Urinary bladder (tissue), 4 donors: Measurements from ENCODE around the gene DZANK1. TPM values are rescaled to one million over a fixed set of nuclear protein-coding genes. Genes with fewer than 3 reads are reported as not detected.
"Not testable (repeated sequence)": the region's sequence is repeated elsewhere in the genome, so short reads cannot be mapped to it uniquely, and the experiment has no call there.

Source experiments
- DNase-seq: peaks from one replicate; pipeline ENCODE4 v3.0.0-alpha.2; 2015; ENCODE audit errors: extremely low spot score
- H3K27ac ChIP-seq: one replicate; pipeline ENCODE4 v1.5.1; 2013; ENCODE audit warnings: low read depth, mild to moderate bottlenecking, moderate library complexity
- H3K36me3 ChIP-seq: one replicate; pipeline ENCODE4 v1.6.1; 2013; ENCODE audit warnings: mild to moderate bottlenecking, moderate library complexity; ENCODE audit not compliant: insufficient read depth
- H3K4me1 ChIP-seq: one replicate; pipeline ENCODE4 v1.6.1; 2013; ENCODE audit warnings: mild to moderate bottlenecking, moderate library complexity; ENCODE audit not compliant: insufficient read depth
- H3K4me3 ChIP-seq: one replicate; pipeline ENCODE4 v1.5.1; 2013; ENCODE audit warnings: low read depth, low read length
- WGBS: extraction: QIAGEN DNeasy Blood & Tissue Kit; methylation state at CpG from one replicate; pipeline ENCODE4 v1.1.7; 2013; 5-methylcytosine and 5-hydroxymethylcytosine counted together
- polyA plus RNA-seq: library from polyadenylated mRNA; stranded (reverse); fragments of 200-250 nt; gene quantifications from one replicate; pipeline ENCODE4 v1.2.3, GENCODE V29; 2013
- total RNA-seq: library from RNA; depleted of rRNA; stranded (reverse); fragments of >200 nt; gene quantifications from one replicate; pipeline ENCODE4 v1.2.3, GENCODE V29; 2014
- donor health status: healthy with polysubstance abuse.
- donor health status: healthy.

Gene DZANK1
- total and polyA plus RNA-seq, 2 donors, result 1.7 to 3.1 TPM

DNA sequence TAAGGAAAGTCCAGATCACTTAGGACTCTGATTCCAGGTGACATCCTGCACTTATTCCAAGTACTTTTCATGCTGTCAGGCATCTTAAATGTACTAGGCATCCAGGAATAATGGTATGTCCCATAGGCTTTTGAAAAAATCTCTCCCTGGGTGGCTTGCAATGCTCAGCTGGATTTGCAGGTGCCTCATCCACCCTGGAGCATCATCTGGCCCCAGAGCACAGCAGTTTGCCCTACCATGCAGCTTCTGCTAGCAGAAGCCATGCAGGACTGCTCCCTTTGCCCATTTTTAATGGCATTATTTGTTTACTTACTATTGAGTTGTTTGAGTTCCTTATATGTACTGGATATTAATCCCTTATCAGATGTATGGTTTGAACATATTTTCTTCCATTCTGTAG, 45.2 kb downstream of the DZANK1 start:
- no peak overlapping the region for H3K27ac ChIP-seq
- H3K4me3 ChIP-seq, result no peak overlapping the region
- no peaks in the 10 kb centered on the region for H3K4me1 ChIP-seq
- no peak for DNase-seq
- H3K36me3 ChIP-seq, result no peaks in the 10 kb centered on the region

GRCh38 chr20:18416486-18416885, 50.3 kb downstream of the DZANK1 start:
- WGBS, result 76% methylated on average over 5 of the region's 5 CpGs
- H3K27ac ChIP-seq, result no peak overlapping the region
- H3K4me3 ChIP-seq, result no peak overlapping the region
- no peaks in the 10 kb centered on the region for H3K4me1 ChIP-seq
- DNase-seq, result no peak
- no peaks in the 10 kb centered on the region for H3K36me3 ChIP-seq

DNA sequence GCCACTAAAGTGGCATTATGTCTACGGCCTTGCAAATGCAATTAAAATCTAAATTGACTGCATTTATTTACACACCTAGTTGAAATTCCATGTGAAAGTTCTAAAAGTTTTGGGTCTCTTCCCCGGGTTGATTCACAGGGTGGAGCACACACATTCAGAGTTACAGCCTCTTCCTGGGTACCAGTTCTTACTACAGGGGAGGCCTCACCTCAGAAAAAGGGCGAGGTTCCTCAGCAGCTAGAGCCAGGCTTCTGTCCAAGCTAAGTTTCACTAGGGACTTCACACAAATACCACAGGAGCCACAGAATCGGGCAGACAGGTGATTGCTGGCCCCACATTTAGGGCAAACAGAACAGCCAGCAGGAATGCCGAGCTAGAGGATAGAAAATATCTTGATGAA, 52.7 kb downstream of the DZANK1 start:
- WGBS, result 76% methylated on average over 5 of the region's 5 CpGs
- Histone ChIP-seq H3K4me3 (no peak overlapping the region), H3K36me3 (no peaks in the 10 kb centered on the region), H3K27ac (no peak overlapping the region), H3K4me1 (no peaks in the 10 kb centered on the region)
- no peak for DNase-seq

DNA sequence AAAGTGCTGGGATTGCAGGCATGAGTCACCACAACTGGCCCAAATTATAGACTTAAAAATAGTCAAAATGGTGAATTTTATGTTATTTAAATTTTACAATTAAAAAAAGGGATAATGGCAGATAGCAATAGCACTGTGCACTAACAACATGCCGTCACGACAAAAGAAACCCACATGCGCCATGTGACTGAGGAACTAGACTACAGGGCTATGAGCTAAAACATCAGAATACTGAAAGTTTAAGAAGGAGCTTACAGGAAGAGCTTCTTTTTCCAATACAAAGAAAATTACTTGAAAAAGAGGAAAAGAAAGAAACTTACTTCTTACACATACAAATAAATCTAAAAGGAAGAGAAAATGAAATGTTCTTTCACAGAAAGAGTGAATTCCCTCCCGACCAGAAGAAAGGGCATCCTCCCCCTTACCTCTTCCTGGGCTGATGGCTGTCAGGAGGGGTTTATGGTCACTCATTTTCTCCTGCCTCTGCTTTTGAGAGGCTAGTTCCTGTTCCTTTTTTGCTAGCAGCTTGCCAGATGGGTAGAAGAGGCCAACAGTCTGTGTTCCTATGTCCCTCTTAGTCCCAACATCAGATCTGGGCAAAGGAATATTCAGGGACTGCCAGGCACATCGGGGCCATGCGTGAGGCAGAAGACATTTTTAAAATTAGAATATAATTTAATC, 54.5 kb downstream of the DZANK1 start:
- Histone ChIP-seq H3K27ac (no peak overlapping the region), H3K4me1 (no peaks in the 10 kb centered on the region), H3K4me3 (no peak overlapping the region), H3K36me3 (no peaks in the 10 kb centered on the region)
- WGBS, result 80% methylated on average over 6 of the region's 6 CpGs
- no peak for DNase-seq

- no peak overlapping the region for H3K4me3 ChIP-seq
- H3K36me3 ChIP-seq, result no peaks in the 10 kb centered on the region
- H3K4me1 ChIP-seq, result no peaks in the 10 kb centered on the region
- DNase-seq, result no peak
- no peak overlapping the region for H3K27ac ChIP-seq
- 89% methylated on average over 8 of the region's 8 CpGs for WGBS
Observed at GRCh38 chr20:18405826-18406225, 61.0 kb downstream of the DZANK1 start.

GRCh38 chr20:18404172-18404571, 62.7 kb downstream of the DZANK1 start:
- no peak for DNase-seq
- H3K4me3 ChIP-seq, result no peak overlapping the region
- H3K4me1 ChIP-seq, result no peaks in the 10 kb centered on the region
- 84% methylated on average over 2 of the region's 2 CpGs for WGBS
- H3K27ac ChIP-seq, result no peak overlapping the region
- no peaks in the 10 kb centered on the region for H3K36me3 ChIP-seq

DNA sequence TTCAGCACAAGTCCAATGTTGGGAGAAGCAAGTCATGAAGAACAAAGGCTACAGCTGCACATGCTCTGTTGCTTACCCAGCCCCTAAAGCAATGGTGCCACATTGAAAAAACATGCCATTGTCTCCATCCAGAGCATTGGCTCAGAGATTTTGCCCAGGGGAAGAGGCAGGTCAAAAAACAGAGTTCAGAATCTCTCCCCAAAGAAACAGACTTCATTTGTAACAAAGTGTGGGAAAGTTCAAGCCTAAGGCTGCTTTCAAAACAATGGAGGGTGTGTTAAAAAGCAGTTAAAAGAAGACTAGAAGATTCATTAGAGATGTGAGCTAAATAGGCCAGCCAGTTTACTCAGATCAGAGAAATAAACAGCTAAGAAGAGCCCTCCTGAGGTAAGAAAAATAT, 63.6 kb downstream of the DZANK1 start:
- H3K27ac ChIP-seq, result no peak overlapping the region
- no peaks in the 10 kb centered on the region for H3K36me3 ChIP-seq
- no peak overlapping the region for H3K4me3 ChIP-seq
- DNase-seq, result no peak
- H3K4me1 ChIP-seq, result no peaks in the 10 kb centered on the region

- Histone ChIP-seq H3K27ac (no peak overlapping the region), H3K4me1 (peaks cover 2% of the 10 kb centered on the region), H3K36me3 (no peaks in the 10 kb centered on the region), H3K4me3 (no peak overlapping the region)
- no peak for DNase-seq
- 97% methylated on average over 3 of the region's 3 CpGs for WGBS
Observed at GRCh38 chr20:18401305-18401704, 65.5 kb downstream of the DZANK1 start.

DNA sequence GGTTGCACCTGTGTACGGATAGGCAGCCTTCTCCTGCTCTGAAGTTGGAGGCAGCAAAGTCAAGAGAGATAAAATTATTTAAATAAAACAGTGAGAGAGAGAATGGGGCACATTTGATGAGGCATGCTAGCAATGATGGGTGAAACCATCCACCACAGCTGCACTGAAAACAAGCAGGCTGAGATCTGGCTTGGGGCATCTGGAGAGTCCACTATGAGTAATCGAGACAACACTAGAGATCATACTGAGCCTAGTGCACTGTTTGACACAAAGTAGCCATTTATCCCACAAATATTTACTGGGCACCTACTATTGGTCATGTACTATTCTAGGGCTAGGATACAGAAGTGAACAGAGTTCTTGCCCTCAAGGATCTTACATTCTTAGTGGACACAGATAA, 66.4 kb downstream of the DZANK1 start:
- Histone ChIP-seq H3K36me3 (no peaks in the 10 kb centered on the region), H3K4me3 (no peak overlapping the region), H3K27ac (no peak overlapping the region), H3K4me1 (peaks cover 2% of the 10 kb centered on the region)
- no peak for DNase-seq
- WGBS, result 95% methylated on average over 2 of the region's 2 CpGs

DNA sequence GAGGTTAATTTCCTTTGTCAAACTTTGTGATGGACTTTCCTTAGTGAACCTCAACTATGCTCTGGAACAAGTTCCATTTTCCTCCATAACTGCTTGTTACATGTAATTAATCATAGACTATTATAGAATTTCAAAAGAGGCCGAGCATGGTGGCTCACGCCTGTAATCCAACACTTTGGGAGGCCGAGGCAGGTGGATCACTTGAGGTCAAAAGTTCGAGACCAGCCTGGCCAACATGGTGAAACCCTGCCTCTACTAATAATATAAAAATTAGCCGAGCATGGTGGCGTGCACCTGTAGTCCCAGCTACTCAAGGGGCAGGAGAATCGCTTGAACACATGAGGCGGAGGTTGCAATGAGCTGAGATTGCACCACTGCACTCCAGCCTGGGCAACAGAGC, 68.1 kb downstream of the DZANK1 start:
- H3K36me3 ChIP-seq, H3K4me3 ChIP-seq, H3K27ac ChIP-seq, H3K4me1 ChIP-seq, DNase-seq: not testable (repeated sequence)
- 98% methylated on average over 8 of the region's 8 CpGs for WGBS

DNA sequence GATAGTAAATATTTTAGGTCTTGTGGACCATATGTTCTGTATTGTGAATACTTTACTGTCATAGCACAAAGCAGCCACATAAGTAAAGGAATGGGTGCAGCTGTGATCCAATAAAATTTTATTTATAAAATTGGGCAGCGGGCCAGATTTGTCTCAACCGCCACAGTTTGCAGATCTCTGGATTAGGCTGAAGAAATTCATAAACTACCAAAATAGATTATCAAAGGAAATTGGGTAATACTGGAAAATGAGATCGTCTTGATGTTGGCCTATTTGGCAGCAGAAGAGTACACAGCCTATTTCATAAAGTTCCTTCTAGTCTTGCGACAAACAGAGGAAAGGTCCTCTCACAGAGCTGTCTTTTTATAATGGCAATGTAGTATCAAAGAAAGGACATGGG, 69.8 kb downstream of the DZANK1 start:
- peak; percentile 6 for DNase-seq
- WGBS, result 25% methylated on average over 4 of the region's 4 CpGs
- no peak overlapping the region for H3K4me3 ChIP-seq
- H3K4me1 ChIP-seq, result peaks cover 2% of the 10 kb centered on the region
- no peak overlapping the region for H3K27ac ChIP-seq
- H3K36me3 ChIP-seq, result no peaks in the 10 kb centered on the region

- Histone ChIP-seq H3K4me3 (no peak overlapping the region), H3K4me1 (peaks cover 2% of the 10 kb centered on the region), H3K27ac (no peak overlapping the region), H3K36me3 (no peaks in the 10 kb centered on the region)
- 92% methylated on average over 1 of the region's 1 CpG for WGBS
- no peak for DNase-seq
Observed at GRCh38 chr20:18395544-18395943, 71.3 kb downstream of the DZANK1 start.

DNA sequence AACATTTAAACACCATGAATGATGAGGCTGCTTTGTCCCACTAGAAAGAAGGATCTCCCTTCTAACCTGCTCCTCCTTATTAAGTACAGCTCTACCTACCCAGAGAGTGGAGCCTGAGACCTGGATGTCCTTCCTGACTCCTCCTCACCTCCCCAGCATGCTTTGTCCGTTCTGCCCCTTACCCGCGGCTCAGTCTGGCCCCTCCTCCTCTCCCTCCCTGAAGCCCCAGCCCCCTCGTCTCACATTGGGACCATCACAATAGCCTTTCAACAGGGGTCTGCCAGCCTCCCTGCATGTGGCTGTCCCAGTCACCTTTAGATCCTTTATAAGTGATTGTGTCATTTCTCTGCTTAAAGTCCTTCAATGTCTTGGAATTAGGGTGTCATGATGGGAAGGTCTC, 72.5 kb downstream of the DZANK1 start:
- H3K27ac ChIP-seq, result no peak overlapping the region

GRCh38 chr20:18391686-18392085, 75.1 kb downstream of the DZANK1 start:
- H3K36me3 ChIP-seq, result no peaks in the 10 kb centered on the region
- H3K4me1 ChIP-seq, result no peaks in the 10 kb centered on the region
- WGBS, result 76% methylated on average over 5 of the region's 5 CpGs
- no peak for DNase-seq
- no peak overlapping the region for H3K4me3 ChIP-seq
- H3K27ac ChIP-seq, result no peak overlapping the region

More for the DNA sequence above, 72.5 kb downstream of the DZANK1 start:
- H3K4me1 ChIP-seq, result peaks cover 2% of the 10 kb centered on the region
- no peak for DNase-seq
- no peak overlapping the region for H3K4me3 ChIP-seq
- WGBS, result 50% methylated on average over 4 of the region's 4 CpGs
- no peaks in the 10 kb centered on the region for H3K36me3 ChIP-seq

DNA sequence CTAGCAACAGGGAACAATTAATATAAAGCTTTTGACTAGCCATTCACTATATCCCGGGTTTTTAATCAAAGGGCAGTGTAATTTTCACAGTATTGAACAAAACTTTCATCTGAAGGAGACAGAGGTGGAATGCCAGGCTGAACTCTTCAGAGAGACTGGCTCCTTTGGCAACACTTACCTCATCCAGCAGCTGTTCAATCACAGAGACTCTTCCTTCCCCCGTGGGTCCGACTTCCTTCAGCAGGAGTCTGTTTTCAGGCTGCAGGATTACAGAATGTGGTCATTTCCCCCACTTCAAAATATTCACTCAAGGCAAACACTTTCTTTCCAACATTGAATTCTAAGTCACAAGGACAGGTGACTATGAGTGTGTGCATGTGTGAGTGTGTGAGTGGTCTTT, 76.6 kb downstream of the DZANK1 start:
- Histone ChIP-seq H3K4me1 (no peaks in the 10 kb centered on the region), H3K36me3 (no peaks in the 10 kb centered on the region), H3K4me3 (no peak overlapping the region), H3K27ac (no peak overlapping the region)
- 56% methylated on average over 3 of the region's 3 CpGs for WGBS
- DNase-seq, result no peak
